Right renal pelvis (tissue), 4 donors: Measurements from ENCODE around the gene APBA2. TPM values are rescaled to one million over a fixed set of nuclear protein-coding genes. Genes with fewer than 3 reads are reported as not detected.
A peak's percentile ranks its signal among the peaks of the same experiment; 100 is the strongest.

ENCODE experiments used
- DNase-seq, 4 donors: peaks; one replicate each; pipeline ENCODE4 v3.0.0-alpha.2; 2013; ENCODE audit warnings: low read depth in 4 of 4, low spot score in 3 of 4, missing footprints in 1 of 4
- polyA plus RNA-seq, 4 donors: library from polyadenylated mRNA; unstranded; fragments of 120-200 nt; gene quantifications; one replicate each; pipeline ENCODE4 v1.2.1, GENCODE V29; 2013; ENCODE audit not compliant: insufficient read length in 4 of 4

APBA2 gene
- polyA plus RNA-seq, 4 donors: 11.4 to 15.2 (median 13.0) TPM

GRCh38 chr15:29072444-29072843 is 186.7 kb downstream of the APBA2 start:
- DNase-seq: no peak

- no peak for DNase-seq
Measured at GRCh38 chr15:29074045-29074444, 188.3 kb downstream of the APBA2 start.

GRCh38 chr15:29078541-29078940 is 192.8 kb downstream of the APBA2 start:
- DNase-seq: no peak

- DNase-seq: no peak
Measured at GRCh38 chr15:29079479-29079878, 193.7 kb downstream of the APBA2 start.

DNA sequence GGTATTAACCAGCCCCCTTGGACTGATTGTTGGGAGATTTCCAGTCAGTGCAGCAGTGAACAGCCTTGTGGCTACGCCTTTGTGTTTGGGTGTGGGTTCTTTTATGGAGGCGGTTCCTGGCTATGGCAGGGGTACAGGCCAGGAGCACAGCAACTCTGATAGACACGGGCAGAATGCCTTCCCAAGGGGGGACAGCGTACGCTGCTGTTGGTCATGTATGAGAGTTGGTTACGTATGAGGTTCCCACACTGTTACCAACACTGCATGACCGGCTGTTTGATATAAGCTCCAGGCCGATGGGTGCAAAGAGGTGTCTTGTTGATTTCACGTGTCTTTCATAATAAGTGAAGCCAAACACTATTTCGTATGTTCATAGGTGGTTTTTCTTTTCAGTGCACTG is 196.0 kb downstream of the APBA2 start:
- no peak for DNase-seq

GRCh38 chr15:29083161-29083560 is 197.4 kb downstream of the APBA2 start:
- DNase-seq: no peak

DNA sequence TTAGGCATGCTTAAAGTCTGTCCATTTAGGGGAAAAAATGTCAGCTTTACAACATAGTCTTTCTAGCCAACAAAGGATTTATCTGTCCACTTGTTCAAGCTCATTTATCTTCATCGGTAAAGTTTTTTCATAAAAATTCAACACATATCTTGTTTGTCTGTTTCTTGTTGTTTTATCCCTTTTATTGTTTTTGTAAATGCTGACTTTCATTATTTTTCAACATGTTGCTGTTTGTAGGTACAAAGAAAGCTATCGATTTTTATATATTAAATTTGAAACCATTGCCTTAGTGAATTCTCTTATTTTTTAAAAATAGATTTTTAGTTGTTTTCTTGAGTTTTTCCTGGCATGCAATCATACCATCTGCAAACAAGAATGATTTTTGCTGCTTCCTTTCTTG is 198.1 kb downstream of the APBA2 start:
- no peak for DNase-seq

DNA sequence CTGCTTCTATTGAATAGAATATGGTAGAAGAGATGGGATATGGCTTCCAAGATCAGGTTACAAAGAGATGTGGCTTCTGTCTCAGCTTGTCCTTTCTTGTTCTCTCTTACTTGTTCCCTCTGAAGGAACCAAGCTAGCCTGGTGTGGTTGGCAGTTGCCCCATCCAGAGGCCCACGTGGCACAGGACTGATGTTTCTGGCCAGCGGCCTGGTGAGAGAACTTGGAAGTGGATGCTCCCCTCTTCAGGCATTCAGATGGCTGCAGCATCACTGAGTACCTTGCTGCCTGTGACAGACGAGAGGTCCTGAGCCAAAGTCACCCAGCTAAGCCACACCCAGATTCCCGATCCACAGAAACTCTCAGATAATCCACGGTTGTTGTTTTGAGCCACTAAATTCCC is 200.2 kb downstream of the APBA2 start:
- DNase-seq: no peak

GRCh38 chr15:29086891-29087290 is 201.1 kb downstream of the APBA2 start:
- no peak for DNase-seq

- no peak for DNase-seq
Measured at GRCh38 chr15:29087521-29088285, 201.9 kb downstream of the APBA2 start.

- no peak for DNase-seq
Measured at GRCh38 chr15:29088666-29089065, 202.9 kb downstream of the APBA2 start.

GRCh38 chr15:29089731-29090616 is 204.2 kb downstream of the APBA2 start:
- DNase-seq: peak in 1 of 4 donors; percentile 20

DNA sequence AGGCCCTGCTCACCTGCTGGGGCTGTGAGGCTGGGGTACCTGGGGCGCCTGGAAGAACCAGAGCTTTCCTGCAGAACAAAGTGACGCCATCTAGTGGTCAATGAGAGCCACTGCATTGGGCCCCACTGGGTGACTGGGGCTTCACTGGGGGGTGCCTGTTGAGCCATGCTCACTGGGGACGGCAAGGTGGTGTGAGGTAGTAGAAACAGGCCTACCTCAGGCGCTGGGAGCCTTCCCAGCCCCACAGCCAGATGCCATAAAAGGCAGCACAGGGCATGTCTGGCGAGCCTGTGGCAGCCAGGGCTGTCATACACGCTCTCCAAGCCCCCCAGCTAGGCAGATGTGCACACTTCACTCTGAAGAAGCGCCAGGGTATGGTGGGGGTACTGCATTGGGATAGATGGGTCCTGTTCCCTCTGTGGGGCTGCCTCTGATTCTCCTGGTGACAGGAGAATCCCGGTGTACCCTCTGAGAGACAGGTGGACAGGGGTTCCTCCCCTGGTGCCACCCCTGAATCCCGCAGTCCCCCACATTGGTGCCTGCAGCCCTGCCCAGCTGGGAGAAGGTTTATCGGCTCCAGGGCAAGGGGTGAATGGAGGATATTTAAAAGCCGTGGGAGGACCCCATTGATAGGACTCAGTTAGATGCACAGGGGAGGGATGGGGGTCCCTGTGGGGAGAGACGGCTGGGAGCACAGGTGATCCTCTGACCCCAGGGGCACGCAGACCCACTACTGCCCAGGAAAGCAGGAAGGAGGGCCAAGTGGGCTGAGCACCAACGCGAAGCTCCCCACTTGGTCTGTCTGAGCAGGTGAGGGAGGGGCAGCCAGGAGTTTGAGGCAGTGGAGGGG is 205.1 kb downstream of the APBA2 start:
- DNase-seq: no peak

GRCh38 chr15:29091666-29092065 is 205.9 kb downstream of the APBA2 start:
- DNase-seq: no peak

GRCh38 chr15:29092376-29093064 is 206.7 kb downstream of the APBA2 start:
- DNase-seq: no peak

DNA sequence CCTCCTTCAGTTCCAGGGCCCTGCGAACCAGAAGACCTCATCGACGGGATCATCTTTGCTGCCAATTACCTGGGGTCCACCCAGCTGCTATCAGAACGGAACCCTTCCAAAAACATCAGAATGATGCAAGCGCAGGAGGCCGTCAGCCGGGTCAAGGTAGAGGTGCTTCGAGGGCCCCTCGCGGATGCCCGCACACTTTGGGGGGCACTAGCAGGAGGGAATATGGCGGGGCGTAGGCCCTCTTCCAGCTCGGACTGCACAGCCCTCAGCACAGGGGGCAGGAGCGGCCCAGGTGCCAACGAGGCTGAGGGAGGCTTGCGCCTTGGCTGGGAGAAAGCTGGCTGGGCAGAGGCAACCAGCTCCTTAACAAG is 207.3 kb downstream of the APBA2 start:
- no peak for DNase-seq

DNA sequence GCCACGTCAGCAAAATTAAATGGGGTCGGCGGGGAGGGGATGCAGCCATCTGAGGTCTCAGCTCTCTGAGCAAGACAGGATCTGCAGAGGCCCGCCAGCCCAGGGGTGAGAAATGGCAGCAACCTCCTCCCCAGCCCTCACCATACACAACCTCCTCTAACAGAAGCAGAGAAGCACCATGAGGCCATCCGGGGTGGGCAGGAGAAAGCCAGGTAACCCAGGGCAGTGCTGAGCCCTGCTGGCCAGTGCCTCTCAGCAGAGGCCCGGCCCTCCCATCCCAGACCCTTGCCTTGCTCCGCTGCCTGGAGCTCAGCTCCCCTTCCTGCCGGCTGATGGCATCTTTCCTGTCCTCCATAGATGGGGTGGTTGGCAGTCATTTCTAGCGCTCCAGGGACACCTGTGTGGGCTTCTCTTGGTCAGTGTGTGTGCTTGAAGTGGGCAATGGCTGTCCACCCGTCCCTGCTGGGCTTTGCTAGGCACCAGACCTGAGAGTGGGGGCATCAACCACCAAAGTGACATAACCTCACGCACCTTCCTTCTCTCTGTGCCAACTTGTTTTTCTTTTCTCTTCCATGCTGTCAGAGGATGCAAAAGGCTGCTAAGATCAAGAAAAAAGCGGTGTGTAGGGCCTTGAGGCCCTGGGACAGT is 208.0 kb downstream of the APBA2 start:
- no peak for DNase-seq

- DNase-seq: no peak
Measured at GRCh38 chr15:29094711-29095110, 208.9 kb downstream of the APBA2 start.

GRCh38 chr15:29095746-29096145 is 210.0 kb downstream of the APBA2 start:
- no peak for DNase-seq

- no peak for DNase-seq
Measured at GRCh38 chr15:29097168-29097567, 211.4 kb downstream of the APBA2 start.
